TTC549 (cell line): ENCODE results near the gene CCDC74B.
"Not testable (repeated sequence)": the region's sequence is repeated elsewhere in the genome, so short reads cannot be mapped to it uniquely, and the experiment has no call there.

ENCODE experiments used
- FAIRE-seq: peaks from 2 replicates; lab custom pipeline; 2012; peaks lifted over from hg19 to GRCh38; lab: Jason Lieb, UNC

Gene CCDC74B

DNA sequence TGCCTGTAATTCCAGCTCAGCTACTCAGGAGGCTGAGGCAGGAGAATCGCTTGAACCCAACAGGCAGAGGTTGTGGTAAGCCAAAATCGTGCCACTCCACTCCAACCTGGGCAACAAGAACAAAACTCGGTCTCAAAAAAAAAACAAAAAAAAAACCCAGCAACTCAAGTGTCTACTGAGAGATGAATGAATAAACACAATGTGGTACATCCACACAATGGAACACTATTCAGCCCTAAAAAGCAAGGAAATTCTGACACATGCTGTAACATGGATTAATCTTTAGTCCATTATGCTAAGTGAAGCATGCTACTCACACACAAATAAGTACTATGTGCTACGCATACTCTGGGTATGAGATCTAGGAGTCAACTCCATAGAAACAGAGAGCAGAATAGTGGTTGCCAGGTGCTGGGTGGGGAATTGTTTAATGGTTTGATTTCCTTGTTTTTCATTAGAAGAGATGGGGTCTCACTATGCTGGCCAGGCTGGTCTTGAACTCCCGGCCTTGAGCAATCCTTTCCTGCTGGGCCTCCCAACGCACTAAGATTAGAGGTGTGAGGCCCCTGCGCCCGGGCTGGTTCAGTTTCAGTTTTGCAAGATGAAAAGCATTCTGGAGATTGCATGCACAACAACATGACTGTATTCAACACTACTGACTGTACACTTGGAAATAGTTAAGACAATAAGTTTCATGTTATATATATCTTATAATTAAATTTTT is 20.5 kb upstream of the CCDC74B start:
- no peak for FAIRE-seq

DNA sequence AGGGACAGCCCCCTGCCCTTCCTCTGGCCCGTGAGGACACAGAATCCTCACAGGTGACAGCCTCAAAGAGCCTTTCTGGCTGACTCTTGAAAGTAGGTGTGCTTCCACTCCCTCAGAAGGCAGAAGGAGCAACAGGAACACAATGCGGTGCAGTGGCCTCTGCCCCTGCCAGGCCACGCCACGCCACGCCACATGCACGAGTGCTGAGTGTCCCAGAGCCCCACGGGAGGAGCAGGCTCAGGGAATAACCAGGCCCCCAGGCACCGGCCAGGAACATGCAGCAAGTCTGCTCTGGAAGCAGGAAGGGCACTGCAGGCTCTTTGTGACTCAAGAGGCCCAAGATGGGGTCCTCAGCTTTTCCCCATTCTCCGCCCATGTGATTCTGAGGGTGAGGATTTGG is 18.1 kb upstream of the CCDC74B start:
- FAIRE-seq, result no peak

DNA sequence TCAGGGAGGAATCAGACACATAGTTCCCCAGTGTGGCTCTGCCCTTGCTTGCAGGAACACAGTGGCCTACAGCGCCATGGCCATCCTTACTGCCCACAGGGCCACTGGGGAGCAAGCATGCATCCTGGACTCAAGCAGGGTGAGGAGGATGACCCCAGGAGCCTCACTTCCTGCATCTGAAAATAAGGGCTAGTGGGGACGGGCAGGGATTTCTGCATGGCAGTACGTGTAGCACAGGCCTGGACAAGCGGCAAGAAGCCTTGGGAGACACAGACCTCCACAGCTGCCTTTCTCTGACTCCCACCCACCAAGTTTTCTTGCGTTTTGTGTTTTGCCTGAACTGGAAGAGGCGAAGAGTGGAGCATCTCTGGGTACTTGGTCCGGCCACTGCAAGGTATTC is 17.6 kb upstream of the CCDC74B start:
- not testable (repeated sequence) for FAIRE-seq

DNA sequence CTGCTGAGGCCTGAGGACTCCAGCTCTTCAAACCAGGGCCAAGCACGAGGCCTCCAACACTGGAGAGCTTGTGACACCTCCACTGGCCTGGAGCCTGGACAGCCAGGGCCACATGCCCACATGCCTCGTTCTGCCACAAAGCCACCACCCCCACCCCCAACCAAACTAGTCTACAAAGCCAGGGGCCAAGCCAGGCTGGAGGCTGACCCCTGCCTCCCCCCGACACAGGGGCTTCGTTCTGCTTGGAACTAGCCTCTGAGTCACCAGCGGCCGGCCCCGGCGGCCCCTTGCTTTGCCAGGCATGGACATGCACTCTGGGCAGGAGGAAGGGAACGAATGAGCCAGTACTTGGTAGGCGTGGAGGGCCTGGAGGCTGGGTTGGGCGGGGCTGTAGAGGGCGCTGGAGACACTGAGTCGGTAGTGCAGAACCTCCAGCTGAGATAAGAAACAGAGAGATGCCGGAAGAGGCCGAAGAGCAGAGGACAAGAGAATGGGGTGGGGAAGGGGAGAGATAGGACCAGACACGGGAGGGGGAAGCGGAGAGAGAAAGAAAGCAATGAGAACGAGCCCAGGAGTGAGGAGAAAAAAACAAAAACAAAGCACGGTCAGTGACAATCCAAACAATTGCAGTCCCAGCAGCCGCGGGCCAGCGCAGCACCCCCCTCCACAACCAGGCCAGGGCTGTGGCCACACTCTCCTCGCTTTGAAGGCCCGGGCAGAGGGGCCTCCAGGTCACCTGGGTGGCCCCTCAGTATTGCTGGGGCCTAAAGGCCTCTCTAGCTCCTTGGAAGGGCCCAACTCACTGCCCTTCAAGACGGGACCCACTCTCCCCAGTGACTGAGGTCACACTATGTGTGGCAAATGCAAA is 16.2 kb upstream of the CCDC74B start:
- not testable (repeated sequence) for FAIRE-seq

- no peak for FAIRE-seq
These were observed 15.2 kb upstream of the CCDC74B start for GRCh38 chr2:130160131-130160530.

- FAIRE-seq, result not testable (repeated sequence)
These were observed 14.5 kb upstream of the CCDC74B start for GRCh38 chr2:130159376-130159775.

DNA sequence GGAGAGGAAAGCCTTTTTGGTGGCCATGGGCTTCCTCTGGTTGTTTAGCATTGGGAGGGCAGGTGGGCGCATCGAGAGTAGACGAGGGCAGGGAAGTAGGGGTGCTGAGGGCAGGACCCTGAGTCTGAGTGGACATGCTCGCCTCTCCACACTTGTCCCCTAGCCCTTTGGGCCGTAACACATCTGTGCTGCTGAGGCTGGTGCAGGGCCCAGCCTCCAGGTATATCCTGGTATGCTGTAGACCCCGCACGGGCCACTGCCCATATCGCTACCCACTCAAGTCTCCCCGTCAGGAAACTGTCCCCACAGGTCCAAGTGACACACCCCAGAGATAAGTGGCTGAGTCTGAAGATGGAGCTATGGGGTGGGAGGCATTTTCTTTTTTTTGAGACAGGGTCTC is 13.7 kb upstream of the CCDC74B start:
- FAIRE-seq, result no peak

GRCh38 chr2:130157825-130158514 is 13.1 kb upstream of the CCDC74B start:
- FAIRE-seq, result not testable (repeated sequence)

- FAIRE-seq, result not testable (repeated sequence)
These were observed 12.4 kb upstream of the CCDC74B start for GRCh38 chr2:130157354-130157753.

- FAIRE-seq, result no peak
These were observed 11.7 kb upstream of the CCDC74B start for GRCh38 chr2:130156624-130157004.

- not testable (repeated sequence) for FAIRE-seq
These were observed 11.2 kb upstream of the CCDC74B start for GRCh38 chr2:130155956-130156623.

- FAIRE-seq, result no peak
These were observed 10.2 kb upstream of the CCDC74B start for GRCh38 chr2:130154773-130155765.

GRCh38 chr2:130154423-130154770 is 9.5 kb upstream of the CCDC74B start:
- FAIRE-seq, result not testable (repeated sequence)

GRCh38 chr2:130153721-130154422 is 9.0 kb upstream of the CCDC74B start:
- FAIRE-seq, result not testable (repeated sequence)

- no peak for FAIRE-seq
These were observed 8.1 kb upstream of the CCDC74B start for GRCh38 chr2:130152816-130153595.

GRCh38 chr2:130152136-130152815 is 7.4 kb upstream of the CCDC74B start:
- not testable (repeated sequence) for FAIRE-seq

GRCh38 chr2:130151145-130151512 is 6.2 kb upstream of the CCDC74B start:
- not testable (repeated sequence) for FAIRE-seq

- FAIRE-seq, result no peak
These were observed 5.6 kb upstream of the CCDC74B start for GRCh38 chr2:130150181-130151144.
